KG1 (cell line): ENCODE results near the gene SH3RF3.
"Not testable (repeated sequence)": the region's sequence is repeated elsewhere in the genome, so short reads cannot be mapped to it uniquely, and the experiment has no call there.

Experiments
- DNase-seq: peaks from one replicate; lab custom pipeline; 2025; lab: John Stamatoyannopoulos, UW

SH3RF3 gene

DNA sequence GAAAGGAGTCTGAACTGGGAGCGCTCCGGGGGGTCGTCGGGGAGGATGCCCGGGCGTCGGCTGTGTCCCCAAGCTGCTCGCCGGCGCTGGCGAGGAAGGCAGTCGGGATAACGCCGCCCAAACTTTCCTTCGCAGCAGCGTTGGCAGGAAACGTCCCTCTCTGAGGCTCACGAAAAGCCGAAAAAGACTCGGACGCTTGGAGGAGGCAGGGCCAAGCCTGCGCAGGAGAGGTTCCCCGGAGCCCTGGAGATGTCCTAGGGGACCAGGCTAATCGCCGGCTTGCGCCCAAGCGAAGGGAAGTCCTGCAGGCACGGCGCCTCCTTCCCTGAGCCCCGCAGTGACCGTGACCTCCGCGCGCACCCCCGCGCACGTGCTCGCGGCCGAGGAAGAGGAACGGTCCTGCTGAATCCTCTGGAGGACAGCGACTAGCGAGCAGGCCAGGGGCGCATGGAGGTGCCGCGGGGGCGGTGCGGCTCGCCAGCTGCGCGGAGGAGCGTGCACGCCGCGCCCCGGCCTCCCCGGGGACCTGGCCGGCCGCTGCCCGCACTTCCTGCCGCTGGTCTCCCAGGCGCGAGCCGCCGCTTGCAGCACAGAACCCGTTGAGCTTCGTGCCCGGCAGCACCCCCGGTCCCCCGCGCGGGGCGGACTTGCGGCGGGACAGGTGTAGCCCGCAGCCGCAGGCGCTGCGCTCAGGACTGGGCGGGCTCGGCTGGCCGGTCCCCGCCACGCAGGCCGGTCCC is at the start of gene SH3RF3:
TSS of gene SH3RF3 (plus strand) at position 590 of the 740 bp plus-strand sequence.
- DNase-seq = no peak

DNA sequence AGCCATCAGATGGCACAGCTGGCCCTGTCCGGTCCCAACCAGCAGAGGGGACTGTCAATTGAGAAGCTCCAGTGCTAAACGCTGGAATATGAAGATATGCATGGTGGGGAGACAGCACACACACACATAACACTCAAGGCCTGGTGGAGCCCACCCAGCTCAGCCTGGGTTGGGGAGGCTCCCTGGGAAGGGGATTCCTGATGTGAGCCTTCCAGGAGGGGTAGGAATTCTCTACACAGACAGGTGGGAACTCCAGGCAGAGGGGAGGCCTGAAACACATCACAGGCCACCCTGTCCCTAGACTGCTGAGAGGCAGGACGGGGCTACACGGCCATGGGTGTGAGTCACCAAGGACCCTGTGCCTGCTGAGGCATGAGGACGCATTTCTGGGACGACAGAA is 49.4 kb upstream of the SH3RF3 start:
- DNase-seq = no peak

DNA sequence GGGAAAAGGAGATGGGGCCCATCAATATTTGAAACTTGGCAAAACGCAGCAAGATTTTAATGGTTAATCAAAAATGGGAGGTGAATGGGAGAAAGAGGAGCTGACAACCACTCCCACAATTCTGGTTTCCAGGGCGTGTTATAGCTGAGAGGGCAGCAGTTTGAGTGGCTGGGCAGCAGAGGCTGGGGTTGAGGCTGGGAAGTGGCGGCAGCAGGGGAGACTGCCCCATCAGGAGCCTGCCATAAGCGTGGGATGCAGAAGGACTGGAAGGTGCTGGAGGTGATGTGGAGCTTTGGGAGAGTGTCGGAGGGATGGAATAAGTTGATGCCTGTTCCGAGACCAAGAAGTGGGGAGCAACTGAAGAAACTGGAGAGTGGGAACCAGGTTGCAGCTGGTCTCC is 48.9 kb upstream of the SH3RF3 start:
- no peak for DNase-seq

DNA sequence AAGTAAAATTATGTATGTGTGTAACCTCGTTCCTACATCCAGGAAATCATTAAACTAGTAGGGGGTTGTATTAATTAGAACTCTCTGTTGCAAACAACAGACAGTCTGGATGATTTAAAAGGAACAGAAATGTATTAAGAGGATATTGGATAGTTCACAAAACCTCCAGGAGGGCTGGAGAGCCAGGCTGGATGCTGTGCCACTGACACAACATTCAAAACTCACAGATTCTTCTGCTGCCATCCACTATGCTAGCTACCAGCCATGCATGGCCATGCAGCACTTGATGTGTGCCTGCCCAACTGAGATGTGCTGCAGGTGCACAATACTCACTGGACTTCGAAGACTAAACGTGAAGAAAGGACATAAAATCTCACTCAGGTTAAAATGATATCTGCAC is 48.2 kb upstream of the SH3RF3 start:
- no peak for DNase-seq

- no peak for DNase-seq
Observed at GRCh38 chr2:109081374-109081773, 47.6 kb upstream of the SH3RF3 start.

- no peak for DNase-seq
Observed at GRCh38 chr2:109083771-109084170, 45.2 kb upstream of the SH3RF3 start.

- no peak for DNase-seq
Observed at GRCh38 chr2:109084341-109084740, 44.7 kb upstream of the SH3RF3 start.

DNA sequence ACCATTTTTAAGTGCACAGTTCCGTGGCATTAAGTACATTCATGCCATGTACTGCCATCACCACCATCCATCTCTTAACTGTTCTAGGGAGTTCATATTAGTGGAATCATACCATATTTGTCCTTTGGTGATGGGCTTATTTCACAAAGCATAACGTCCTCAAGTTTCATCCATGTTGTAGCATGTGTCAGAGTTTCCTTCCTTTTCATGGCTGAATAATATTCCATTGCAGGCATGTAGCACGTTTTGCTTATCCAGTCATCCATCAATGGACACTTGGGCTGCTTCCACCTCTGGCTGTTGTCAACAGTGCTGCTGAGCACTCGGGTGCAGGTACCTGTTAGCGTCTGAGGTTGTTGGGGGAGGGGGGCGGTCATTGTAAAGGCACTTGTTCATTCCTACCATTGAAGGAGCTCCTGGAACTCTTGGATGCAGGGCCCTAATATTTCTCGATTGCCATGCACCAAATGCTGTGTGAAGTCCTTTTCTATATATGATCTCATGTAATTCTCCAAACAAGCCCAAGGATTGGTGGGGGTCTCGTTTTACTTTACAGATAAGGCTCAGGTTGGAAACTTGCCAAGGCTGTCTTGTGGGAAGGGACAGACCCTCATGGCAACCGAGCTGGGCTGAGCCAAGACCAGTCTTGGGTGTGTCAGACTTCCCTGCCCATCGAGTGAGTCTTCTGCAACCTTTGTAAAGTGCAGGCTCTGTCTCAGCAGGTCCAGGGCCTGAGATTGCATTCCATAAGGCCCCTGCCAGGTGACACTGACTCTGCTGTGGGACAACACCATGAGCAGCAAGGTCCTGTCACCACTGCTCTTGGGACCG is 42.9 kb upstream of the SH3RF3 start:
- DNase-seq = no peak

DNA sequence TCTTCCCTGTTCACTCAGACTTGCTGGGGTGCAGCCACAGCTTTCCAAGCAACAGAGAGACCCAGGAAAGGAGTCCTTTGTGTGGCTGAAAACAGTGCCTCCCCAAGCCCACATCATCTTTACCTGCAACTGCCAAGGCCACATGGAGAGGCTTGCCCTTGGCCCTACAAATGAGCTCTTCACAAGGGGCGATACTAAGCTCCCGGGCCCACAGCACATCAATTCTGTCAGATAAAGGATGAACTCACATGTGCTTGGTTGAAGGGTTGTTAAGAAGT is 42.3 kb upstream of the SH3RF3 start:
- DNase-seq = no peak

GRCh38 chr2:109087055-109087663 is 41.8 kb upstream of the SH3RF3 start:
- DNase-seq = no peak

DNA sequence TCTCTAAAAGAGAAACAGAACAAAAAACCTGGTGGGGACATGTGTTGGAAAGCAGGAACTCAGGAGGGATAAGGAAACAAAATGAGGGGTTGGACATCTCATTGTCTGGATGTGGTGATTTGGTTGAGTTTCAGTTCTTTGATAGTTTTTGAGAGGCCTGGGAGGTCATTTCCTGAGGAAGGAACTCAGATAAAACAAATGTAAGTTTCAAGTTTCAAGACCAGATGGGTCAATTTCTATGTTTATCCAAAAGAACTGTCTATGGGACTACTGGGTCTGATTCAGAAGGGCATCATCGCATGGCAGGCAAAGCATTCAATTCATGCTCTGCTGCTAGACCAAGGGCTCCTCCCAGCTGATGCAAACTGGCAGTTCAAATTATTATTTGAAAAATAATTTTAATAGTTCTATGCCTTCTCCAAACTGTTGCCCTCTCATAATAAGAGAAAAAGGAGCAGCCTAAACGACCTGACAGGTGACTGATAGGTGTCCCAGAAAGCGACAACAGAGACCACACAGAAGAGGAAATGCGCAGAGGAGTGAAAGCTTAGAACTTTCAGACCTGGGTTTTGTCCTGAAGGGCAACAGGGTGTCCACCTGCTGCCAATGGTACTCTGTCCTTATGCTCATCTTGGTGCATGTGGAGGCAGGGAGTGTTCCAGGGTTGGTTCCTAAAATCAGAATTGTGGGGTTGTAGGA is 39.3 kb upstream of the SH3RF3 start:
- DNase-seq = no peak

DNA sequence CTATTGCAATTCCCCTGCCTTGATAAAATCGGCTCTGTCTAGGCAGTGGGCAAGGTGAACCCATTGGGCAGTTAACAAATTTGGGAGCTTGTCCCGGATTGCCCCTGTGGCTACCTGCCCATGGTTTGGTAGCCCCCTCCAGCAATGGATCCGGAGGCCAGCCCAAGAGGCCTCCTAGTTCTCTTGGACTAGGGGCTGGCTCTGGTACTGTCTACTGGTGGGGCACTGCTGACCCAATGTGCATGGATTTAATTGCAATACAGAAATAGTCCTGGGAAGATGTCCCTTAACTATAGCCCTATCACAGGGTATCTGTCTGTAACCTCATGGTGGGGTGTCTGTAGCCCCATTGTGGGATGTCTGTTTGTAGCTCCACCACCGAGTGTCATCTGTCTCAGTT is 37.5 kb upstream of the SH3RF3 start:
- DNase-seq = no peak

DNA sequence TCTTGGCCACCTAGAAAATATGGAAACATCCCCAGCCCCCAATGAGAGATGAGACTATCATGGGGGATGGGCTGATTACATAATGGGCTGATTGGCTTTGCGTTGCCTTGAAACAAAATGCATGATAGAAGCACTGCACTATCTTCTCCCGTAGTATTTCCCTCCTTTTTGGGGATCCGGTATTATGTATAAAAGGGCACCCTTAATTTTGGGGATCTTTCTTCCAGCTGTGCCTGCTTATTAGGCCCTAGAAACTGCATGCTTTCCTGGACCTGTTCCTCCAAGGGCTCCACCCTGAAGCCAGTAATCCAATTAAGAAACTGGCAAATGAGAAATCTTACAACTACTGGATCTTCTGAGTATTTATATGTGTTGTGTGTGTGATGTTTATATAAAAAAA is 34.9 kb upstream of the SH3RF3 start:
- DNase-seq = no peak

GRCh38 chr2:109098251-109098920 is 30.6 kb upstream of the SH3RF3 start:
- DNase-seq = no peak

DNA sequence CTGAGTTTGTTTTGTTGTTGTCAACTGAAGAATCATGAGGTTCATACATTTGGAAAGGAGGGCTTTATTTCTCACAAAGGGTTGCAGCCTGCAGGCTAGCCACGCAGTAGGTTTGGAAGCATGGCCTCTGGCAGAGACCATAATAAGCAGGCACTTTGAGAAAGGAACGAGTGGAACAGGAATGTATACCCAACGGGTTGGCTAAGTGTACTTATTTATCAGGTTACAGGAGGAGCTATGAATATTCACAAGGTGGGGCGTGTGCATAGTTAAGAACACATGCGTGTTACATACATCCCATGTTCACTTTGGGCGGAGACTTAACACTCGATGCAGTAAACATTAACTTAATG is 30.1 kb upstream of the SH3RF3 start:
- no peak for DNase-seq

- DNase-seq = no peak
Observed at GRCh38 chr2:109102588-109103233, 26.3 kb upstream of the SH3RF3 start.

DNA sequence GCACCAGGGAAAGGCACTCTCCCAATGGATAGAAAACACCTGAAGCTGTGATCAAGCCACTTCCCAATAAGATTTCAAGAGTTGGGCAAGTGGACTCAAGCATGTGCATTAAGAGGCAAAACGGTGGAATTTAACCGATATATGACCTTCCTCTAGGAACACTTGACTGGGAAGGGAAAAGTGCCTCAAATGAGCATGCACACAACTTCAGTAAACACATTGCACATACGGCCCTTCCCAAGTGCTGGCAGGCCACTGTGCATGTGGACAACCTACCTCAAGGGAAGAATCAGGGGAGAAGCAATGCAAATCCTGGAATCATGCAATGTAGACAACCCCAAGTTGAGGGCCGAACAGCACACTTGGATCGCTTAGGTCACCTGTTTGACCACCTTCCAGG is 23.9 kb upstream of the SH3RF3 start:
- DNase-seq = no peak

GRCh38 chr2:109108740-109109139 is 20.3 kb upstream of the SH3RF3 start:
- no peak for DNase-seq

- no peak for DNase-seq
Observed at GRCh38 chr2:109109342-109109741, 19.7 kb upstream of the SH3RF3 start.

DNA sequence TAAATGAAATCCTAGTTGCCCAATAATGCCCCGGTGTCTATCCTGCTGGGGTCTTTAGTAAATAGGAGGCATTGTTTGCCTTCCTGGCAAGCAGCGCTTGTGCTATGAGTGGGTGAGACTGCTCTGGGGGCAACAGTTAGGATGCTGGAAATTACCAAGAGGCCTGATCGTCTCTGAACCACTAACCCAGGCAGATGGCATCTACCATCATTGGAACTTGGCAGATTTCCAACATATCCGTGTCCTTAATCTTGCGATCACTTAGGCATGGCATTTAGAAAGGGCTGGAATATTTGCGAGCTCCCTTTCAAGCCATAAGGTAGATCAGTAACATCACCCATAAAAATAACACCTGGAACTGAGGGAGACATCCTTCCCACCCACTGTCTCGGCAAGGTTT is 18.8 kb upstream of the SH3RF3 start:
- no peak for DNase-seq

DNA sequence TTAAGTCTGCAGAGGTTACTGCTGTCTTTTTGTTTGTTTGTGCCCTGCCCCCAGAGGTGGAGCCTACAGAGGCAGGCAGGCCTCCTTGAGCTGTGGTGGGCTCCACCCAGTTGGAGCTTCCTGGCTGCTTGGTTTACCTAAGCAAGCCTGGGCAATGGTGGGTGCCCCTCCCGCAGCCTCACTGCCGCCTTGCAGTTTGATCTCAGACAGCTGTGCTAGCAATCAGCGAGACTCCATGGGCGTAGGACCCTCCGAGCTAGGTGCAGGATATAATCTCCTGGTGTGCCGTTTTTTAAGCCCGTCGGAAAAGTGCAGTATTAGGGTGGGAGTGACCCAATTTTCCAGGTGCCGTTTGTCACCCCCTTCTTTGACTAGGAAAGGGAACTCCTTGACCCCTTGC is 11.8 kb upstream of the SH3RF3 start:
- not testable (repeated sequence) for DNase-seq

DNA sequence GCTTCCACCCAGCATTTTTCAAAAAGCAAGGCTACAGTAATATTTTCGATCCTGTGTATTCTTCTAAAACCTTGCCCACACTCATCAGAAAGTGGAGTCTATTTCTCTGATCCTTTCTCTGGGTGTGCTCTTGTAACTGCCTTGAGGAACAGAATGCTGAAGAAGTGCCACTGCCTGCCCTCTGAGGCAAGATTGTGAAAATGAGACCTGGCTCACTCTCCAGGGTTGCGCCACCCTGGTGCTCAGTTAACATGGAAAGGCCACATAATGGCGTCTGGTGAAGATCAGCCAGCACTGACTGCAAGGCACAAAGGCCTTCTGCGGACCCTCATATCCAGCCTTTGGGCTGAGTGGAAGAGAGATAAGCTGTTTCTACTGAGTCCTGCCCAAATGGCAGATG is 11.2 kb upstream of the SH3RF3 start:
- no peak for DNase-seq
